ENCODE results near the gene BIN2. TPM values are rescaled to one million over a fixed set of nuclear protein-coding genes. Genes with fewer than 3 reads are reported as not detected.

Gene BIN2
- total and polyA plus RNA-seq, 2 experiments from 2014 or later = not detected

GRCh38 chr12:51247523-51248206 lies 76.3 kb downstream of the BIN2 start:
- H3K27me3 ChIP-seq (ENCODE audit: insufficient read depth) = no peaks in the 10 kb centered on the region
- no peak overlapping the region for H2AFZ ChIP-seq
- peak overlapping the region; percentile 94 for H3K27ac Mint-ChIP-seq
- 0 out of 2 replicates have a peak, but pooled peaks cover 5% of the 10 kb centered on the region for H3F3A ChIP-seq (replicated peaks; ENCODE audit: low read depth)
- no peaks in the 10 kb centered on the region; the same call in 1 of the 2 replicates for H4K20me1 ChIP-seq (replicated peaks; ENCODE audit: insufficient read depth)
- peak; percentile 42 for DNase-seq (ENCODE audit: low spot score)
- peaks cover 4% of the 10 kb centered on the region for H3K27me3 Mint-ChIP-seq (ENCODE audit: insufficient read depth, low read depth, poor library complexity)
- ATAC-seq = peak; percentile 78
- H3K9me3 Mint-ChIP-seq = no peaks in the 10 kb centered on the region
- H3K9me2 ChIP-seq (ENCODE audit: insufficient read depth) = no peaks in the 10 kb centered on the region
- H3K4me2 ChIP-seq = peak overlapping the region; percentile 54
- H3K79me2 ChIP-seq (replicated peaks; ENCODE audit: insufficient read depth) = peaks cover 4% of the 10 kb centered on the region; the same call in 1 of the 2 replicates
- peaks cover 22% of the 10 kb centered on the region for H3K36me3 Mint-ChIP-seq (ENCODE audit: low read depth)
- H3K27ac ChIP-seq (ENCODE audit: low read depth) = peak overlapping the region; percentile 83
- H3K4me3 Mint-ChIP-seq = peak overlapping the region; percentile 57
- TF ChIP-seq POLR2AphosphoS5 (IDR thresholded peaks at IDR 0.05; ENCODE audit: low read depth) (no peak), ZNF331 (CRISPR knock-in tag; IDR thresholded peaks at IDR 0.05; ENCODE audit: low read depth) (no peak), EZH2 (IDR thresholded peaks at IDR 0.05; ENCODE audit: low read depth, unreplicated experiment) (no peak), REST (IDR thresholded peaks at IDR 0.05; ENCODE audit: unreplicated experiment) (no peak), JUNB (IDR thresholded peaks at IDR 0.05; ENCODE audit: unreplicated experiment) (no peak)
- peaks cover 12% of the 10 kb centered on the region for H3K36me3 ChIP-seq (ENCODE audit: insufficient read depth)
- peaks cover 30% of the 10 kb centered on the region for H3K4me1 ChIP-seq (ENCODE audit: insufficient read depth)
- peaks cover 32% of the 10 kb centered on the region for H3K4me1 Mint-ChIP-seq
- peak overlapping the region; percentile 24; the same call in 1 of the 2 replicates for H3K4me3 ChIP-seq

- Mint-ChIP-seq H3K27ac (peak overlapping the region; percentile 90), H3K36me3 (ENCODE audit: low read depth) (peaks cover 33% of the 10 kb centered on the region), H3K4me1 (peaks cover 29% of the 10 kb centered on the region), H3K4me3 (no peak overlapping the region), H3K9me3 (no peaks in the 10 kb centered on the region), H3K27me3 (ENCODE audit: insufficient read depth, low read depth, poor library complexity) (peaks cover 6% of the 10 kb centered on the region)
- peaks cover 30% of the 10 kb centered on the region for H3K4me1 ChIP-seq (ENCODE audit: insufficient read depth)
- no peak overlapping the region for H2AFZ ChIP-seq
- H3K9me2 ChIP-seq (ENCODE audit: insufficient read depth) = no peaks in the 10 kb centered on the region
- TF ChIP-seq, protein P1, sequence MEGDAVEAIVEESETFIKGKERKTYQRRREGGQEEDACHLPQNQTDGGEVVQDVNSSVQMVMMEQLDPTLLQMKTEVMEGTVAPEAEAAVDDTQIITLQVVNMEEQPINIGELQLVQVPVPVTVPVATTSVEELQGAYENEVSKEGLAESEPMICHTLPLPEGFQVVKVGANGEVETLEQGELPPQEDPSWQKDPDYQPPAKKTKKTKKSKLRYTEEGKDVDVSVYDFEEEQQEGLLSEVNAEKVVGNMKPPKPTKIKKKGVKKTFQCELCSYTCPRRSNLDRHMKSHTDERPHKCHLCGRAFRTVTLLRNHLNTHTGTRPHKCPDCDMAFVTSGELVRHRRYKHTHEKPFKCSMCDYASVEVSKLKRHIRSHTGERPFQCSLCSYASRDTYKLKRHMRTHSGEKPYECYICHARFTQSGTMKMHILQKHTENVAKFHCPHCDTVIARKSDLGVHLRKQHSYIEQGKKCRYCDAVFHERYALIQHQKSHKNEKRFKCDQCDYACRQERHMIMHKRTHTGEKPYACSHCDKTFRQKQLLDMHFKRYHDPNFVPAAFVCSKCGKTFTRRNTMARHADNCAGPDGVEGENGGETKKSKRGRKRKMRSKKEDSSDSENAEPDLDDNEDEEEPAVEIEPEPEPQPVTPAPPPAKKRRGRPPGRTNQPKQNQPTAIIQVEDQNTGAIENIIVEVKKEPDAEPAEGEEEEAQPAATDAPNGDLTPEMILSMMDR (conservative IDR thresholded peaks at IDR 0.05; ENCODE audit: low read depth in 2 of 2) = peak; percentile 36 to 68; a peak in 3 of 4 replicates
- TF ChIP-seq EZH2 (IDR thresholded peaks at IDR 0.05; ENCODE audit: low read depth, unreplicated experiment) = no peak
- TF ChIP-seq POLR2AphosphoS5 (IDR thresholded peaks at IDR 0.05; ENCODE audit: low read depth) = no peak
- no peak for DNase-seq (ENCODE audit: low spot score)
- peaks cover 4% of the 10 kb centered on the region; the same call in 1 of the 2 replicates for H3K79me2 ChIP-seq (replicated peaks; ENCODE audit: insufficient read depth)
- no peaks in the 10 kb centered on the region; the same call in 1 of the 2 replicates for H4K20me1 ChIP-seq (replicated peaks; ENCODE audit: insufficient read depth)
- no peak overlapping the region; the same call in 1 of the 2 replicates for H3K4me2 ChIP-seq
- 0 out of 2 replicates have a peak, but pooled peaks cover 5% of the 10 kb centered on the region for H3F3A ChIP-seq (replicated peaks; ENCODE audit: low read depth)
- no peak overlapping the region for H3K4me3 ChIP-seq
- ATAC-seq = peak; percentile 22; the same call in 2 of the 3 replicates
- H3K27me3 ChIP-seq (ENCODE audit: insufficient read depth) = no peaks in the 10 kb centered on the region
- peak overlapping the region; percentile 83 for H3K27ac ChIP-seq (ENCODE audit: low read depth)
- peaks cover 21% of the 10 kb centered on the region for H3K36me3 ChIP-seq (ENCODE audit: insufficient read depth)
Observed at GRCh38 chr12:51246254-51246853, 77.6 kb downstream of the BIN2 start.

All from GM23338 (cell line).